ENCODE measurements around the gene GDF7. TPM values are rescaled to one million over a fixed set of nuclear protein-coding genes. Genes with fewer than 3 reads are reported as not detected.

GDF7 gene
- total RNA-seq, 6 experiments from 2014 or later: 0.95 to 5.0 (median 2.9) TPM

- intact Hi-C loops (cut with DNase I): no loop called here
- H3K27me3 ChIP-seq: no peaks in the 10 kb centered on the region
- TF ChIP-seq CTCF (IDR thresholded peaks at IDR 0.05) (no peak), POLR2A (IDR thresholded peaks at IDR 0.05) (no peak)
- DNase-seq (peak in 2 of 3 donors; percentile 7 to 21), ATAC-seq (no peak)
- no peaks in the 10 kb centered on the region for H3K9me3 ChIP-seq
- H3K36me3 ChIP-seq: peaks cover 0 to 32% (median 3%) of the 10 kb centered on the region in 4 donors
- H3K4me1 ChIP-seq: peaks cover 0 to 20% (median 13%) of the 10 kb centered on the region in 4 donors
- no peak overlapping the region for H3K27ac ChIP-seq
- H3K4me3 ChIP-seq: no peak overlapping the region
- 93% methylated on average over 5 of the region's 11 CpGs for WGBS (ENCODE audit: insufficient coverage, low coverage, low lambda C conversion rate, missing lambda C conversion rate)
Measured at GRCh38 chr2:20622296-20622686, 44.7 kb upstream of the GDF7 start.

- ATAC-seq (no peak), DNase-seq (peak; percentile 11 to 42 (median 28))
- H3K27ac ChIP-seq: no peak overlapping the region
- no peak overlapping the region for H3K4me3 ChIP-seq
- peaks cover 0 to 16% (median 9%) of the 10 kb centered on the region in 4 donors for H3K4me1 ChIP-seq
- intact Hi-C loops (cut with DNase I): no loop called here
- WGBS (ENCODE audit: insufficient coverage, low coverage, low lambda C conversion rate, missing lambda C conversion rate): 81% methylated on average over 8 of the region's 10 CpGs
- peaks cover 0 to 32% (median 3%) of the 10 kb centered on the region in 4 donors for H3K36me3 ChIP-seq
- no peak for TF ChIP-seq CTCF (IDR thresholded peaks at IDR 0.05)
- no peak for TF ChIP-seq POLR2A (IDR thresholded peaks at IDR 0.05)
- H3K27me3 ChIP-seq: no peaks in the 10 kb centered on the region
- no peaks in the 10 kb centered on the region for H3K9me3 ChIP-seq
Measured at GRCh38 chr2:20622731-20623130, 44.2 kb upstream of the GDF7 start.

- Histone ChIP-seq H3K36me3 (peaks cover 0 to 32% (median 3%) of the 10 kb centered on the region in 4 donors), H3K27ac (no peak overlapping the region), H3K4me3 (no peak overlapping the region), H3K27me3 (no peaks in the 10 kb centered on the region), H3K9me3 (no peaks in the 10 kb centered on the region), H3K4me1 (peaks cover 0 to 11% (median 4%) of the 10 kb centered on the region in 4 donors)
- 89% methylated on average over 3 of the region's 10 CpGs for WGBS (ENCODE audit: insufficient coverage, low coverage, low lambda C conversion rate, missing lambda C conversion rate)
- TF ChIP-seq CTCF (IDR thresholded peaks at IDR 0.05): no peak
- no peak for TF ChIP-seq POLR2A (IDR thresholded peaks at IDR 0.05)
- DNase-seq (peak in 2 of 3 donors; percentile 9 to 19), ATAC-seq (no peak)
- intact Hi-C loops (cut with DNase I): no loop called here
Measured at GRCh38 chr2:20623241-20623640, 43.7 kb upstream of the GDF7 start.

- Histone ChIP-seq H3K4me1 (peaks cover 0 to 6% (median 1%) of the 10 kb centered on the region in 4 donors), H3K27me3 (no peaks in the 10 kb centered on the region), H3K36me3 (peaks cover 0 to 32% (median 3%) of the 10 kb centered on the region in 4 donors), H3K9me3 (no peaks in the 10 kb centered on the region), H3K27ac (no peak overlapping the region), H3K4me3 (no peak overlapping the region)
- WGBS (ENCODE audit: insufficient coverage, low coverage, low lambda C conversion rate, missing lambda C conversion rate): 100% methylated on average over 1 of the region's 7 CpGs
- TF ChIP-seq CTCF (IDR thresholded peaks at IDR 0.05) (no peak), POLR2A (IDR thresholded peaks at IDR 0.05) (no peak)
- ATAC-seq (no peak), DNase-seq (peak; percentile 19 to 44 (median 41))
- intact Hi-C loops (cut with DNase I): no loop called here
Measured at GRCh38 chr2:20623741-20624155, 43.2 kb upstream of the GDF7 start.

Data from right lobe of liver (tissue), 6 donors.